Hepatocyte (in vitro differentiated cells): Measurements from ENCODE around the gene PUM2.

ENCODE experiments used
- EZH2 ChIP-seq: fragments of 200-600 bp; sonication (generic); IDR thresholded peaks from 2 replicates; pipeline ENCODE4 v1.6.1; 2016; ENCODE audit warnings: antibody characterized with exemption, mild to moderate bottlenecking, borderline replicate concordance
- TF ChIP-seq, protein P1 (sequence below): fragments of 200-600 bp; sonication (generic); IDR thresholded peaks from 2 replicates; pipeline ENCODE4 v1.5.1; 2016; ENCODE audit warnings: antibody characterized with exemption, mild to moderate bottlenecking; ENCODE audit not compliant: poor library complexity

DNA sequence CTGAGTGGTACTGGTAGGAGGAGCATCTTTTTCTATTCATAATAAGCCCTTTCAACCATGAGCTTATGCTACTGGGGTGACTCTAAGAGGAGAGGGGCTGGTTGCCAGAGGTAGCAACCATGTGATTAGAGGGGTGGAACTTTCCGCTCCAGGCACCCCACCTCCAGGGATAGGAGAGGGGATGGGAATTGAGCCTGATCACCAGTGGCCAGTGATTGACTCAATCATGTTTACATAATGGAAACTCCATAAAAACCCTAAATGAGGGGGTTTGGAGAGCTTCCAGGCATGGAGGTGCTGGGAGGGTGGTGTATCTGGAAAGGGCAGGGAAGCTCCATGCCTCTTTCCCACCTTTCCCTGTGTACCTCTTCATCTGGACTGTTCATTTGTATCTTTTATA is 49.7 kb upstream of the PUM2 start:
- TF ChIP-seq, protein P1, sequence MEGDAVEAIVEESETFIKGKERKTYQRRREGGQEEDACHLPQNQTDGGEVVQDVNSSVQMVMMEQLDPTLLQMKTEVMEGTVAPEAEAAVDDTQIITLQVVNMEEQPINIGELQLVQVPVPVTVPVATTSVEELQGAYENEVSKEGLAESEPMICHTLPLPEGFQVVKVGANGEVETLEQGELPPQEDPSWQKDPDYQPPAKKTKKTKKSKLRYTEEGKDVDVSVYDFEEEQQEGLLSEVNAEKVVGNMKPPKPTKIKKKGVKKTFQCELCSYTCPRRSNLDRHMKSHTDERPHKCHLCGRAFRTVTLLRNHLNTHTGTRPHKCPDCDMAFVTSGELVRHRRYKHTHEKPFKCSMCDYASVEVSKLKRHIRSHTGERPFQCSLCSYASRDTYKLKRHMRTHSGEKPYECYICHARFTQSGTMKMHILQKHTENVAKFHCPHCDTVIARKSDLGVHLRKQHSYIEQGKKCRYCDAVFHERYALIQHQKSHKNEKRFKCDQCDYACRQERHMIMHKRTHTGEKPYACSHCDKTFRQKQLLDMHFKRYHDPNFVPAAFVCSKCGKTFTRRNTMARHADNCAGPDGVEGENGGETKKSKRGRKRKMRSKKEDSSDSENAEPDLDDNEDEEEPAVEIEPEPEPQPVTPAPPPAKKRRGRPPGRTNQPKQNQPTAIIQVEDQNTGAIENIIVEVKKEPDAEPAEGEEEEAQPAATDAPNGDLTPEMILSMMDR = no peak
- TF ChIP-seq EZH2 = no peak
